HG02623 (cell line): ENCODE results near the gene KLHDC8A.

Experiments
- ATAC-seq: cut with Tn5 transposase; IDR thresholded peaks from one replicate; pipeline ENCODE4 v1.9.1; 2021; ENCODE audit warnings: moderate library complexity; ENCODE audit not compliant: unreplicated experiment

KLHDC8A gene

DNA sequence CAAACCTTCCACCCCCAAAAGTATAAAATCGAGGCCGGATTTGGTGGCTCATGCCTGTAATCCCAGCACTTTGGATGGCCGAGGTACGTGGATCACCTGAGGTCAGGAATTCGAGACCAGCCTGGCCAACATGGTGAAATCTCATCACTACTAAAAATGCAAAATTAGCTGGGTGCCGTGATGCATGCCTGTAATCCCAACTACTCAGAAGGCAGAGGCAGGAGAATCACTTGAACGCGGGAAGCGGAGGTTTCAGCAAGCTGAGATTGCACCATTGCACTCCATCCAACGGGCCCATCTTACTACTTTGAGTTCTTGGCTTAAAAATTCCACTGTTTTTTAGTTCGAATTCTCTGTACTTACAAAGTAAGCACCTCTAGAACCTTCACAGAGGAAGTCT lies 11.0 kb downstream of the KLHDC8A start:
- ATAC-seq: no peak

DNA sequence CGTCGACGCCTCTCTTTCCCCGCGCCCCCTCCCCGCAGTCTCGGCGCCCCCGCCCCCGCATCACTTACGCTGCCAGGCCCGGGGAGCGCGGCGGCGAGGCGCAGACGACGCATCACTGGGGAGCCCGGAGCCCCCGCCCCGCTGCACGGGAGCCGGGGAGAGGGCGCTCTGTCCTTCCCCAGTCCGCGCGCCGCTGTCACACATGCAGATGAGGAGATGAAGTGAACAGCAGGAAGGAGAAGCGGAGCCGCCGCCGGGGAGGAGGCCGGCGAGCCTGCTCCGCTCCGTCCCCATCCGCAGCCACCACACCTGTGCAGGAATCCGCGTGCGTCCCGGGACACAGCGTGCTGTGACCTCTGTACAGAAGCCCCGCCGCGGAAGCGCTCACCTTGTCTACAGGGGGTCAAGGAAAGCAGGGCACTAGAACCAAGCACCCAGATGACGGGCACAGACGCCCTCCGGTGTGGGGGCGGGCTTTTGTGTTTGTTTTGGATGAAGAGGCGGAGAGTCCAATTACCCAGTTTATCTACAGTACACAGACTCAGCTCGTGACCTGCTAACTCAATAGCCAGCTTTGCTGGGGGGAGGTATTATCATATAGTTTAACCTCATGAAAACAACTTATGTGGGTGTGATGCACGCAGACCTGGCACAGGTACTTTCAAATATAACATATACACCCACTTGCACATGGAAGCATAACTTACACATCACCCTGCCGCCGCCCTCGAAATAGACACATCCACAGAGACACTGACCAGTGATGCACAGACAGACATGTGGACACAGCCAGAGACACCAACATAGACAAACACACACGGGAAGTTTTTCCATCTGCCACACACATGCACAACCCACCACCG lies 12.4 kb downstream of the KLHDC8A start:
- ATAC-seq: no peak

DNA sequence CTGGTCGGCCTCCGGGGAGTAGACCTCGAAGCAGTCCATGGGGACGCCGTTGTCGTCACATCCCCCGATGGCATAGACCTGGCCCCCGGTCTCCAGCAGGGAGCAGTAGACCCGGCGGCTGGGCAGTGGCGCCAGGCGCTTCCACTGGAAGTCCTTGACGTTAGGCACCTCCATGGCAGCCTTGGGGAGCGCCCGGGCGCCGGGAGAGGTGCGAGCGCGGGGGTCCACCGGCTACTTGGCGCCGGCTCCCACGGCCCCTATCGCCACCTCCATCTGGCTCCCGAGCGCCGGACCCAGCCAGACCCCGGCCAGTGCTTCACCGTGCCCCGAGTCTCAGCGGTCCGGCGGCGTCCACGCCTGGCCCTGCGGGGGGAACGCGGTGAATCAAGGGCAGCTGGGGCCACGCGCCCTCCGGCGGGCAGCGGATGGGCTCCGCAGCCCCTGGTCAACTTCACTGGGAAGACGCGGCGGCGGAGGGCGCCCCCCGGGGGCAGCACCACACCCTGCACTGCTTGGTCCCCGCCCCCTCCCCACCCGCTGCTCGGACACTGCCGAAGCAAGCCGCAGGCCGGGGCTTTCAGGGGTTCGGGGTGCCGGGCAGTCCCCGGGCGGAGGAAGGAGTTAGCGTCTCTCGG lies 13.2 kb downstream of the KLHDC8A start:
- ATAC-seq: no peak

GRCh38 chr1:205342986-205343385 lies 13.7 kb downstream of the KLHDC8A start:
- no peak for ATAC-seq

DNA sequence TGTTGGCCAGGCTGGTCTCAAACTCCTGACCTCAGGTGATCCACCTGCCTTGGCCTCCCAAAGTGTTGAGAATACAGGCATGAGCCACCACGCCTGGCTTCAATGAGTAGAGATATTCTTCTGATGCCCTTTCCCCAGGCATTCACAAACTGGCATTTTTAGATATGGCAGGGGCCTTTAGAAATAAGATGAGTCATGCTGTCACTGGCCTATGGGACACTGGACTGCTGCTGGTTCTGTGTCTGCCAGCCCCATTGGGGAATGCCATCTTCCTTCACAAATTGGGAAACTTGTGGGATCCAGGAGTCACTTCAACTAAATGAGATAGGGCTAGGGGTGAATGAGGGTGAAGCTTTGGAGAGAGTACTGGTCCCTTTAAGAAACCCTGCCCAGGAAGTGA lies 16.0 kb downstream of the KLHDC8A start:
- ATAC-seq: no peak

DNA sequence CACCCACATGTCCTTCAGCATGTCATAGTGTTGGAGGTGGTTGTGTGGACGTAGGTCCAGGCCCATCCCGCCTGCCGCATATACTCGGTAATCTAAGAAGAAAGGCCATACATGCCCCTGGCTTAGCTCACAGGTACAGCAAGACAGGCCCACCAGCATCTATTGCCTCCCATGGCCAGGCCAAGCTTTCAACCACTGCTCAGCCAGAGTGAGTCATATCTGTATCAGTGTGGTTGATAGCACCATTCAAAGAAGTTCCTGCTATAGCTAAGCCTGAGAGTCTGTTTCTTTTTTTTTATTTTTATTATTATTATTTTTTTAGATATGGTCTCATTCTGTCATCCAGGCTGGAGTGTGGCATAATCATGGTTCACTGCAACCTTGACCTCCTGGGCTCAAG lies 17.0 kb downstream of the KLHDC8A start:
- ATAC-seq: no peak

- no peak for ATAC-seq
These were observed 17.5 kb downstream of the KLHDC8A start for GRCh38 chr1:205339197-205339702.

GRCh38 chr1:205338011-205338410 lies 18.7 kb downstream of the KLHDC8A start:
- ATAC-seq: no peak

DNA sequence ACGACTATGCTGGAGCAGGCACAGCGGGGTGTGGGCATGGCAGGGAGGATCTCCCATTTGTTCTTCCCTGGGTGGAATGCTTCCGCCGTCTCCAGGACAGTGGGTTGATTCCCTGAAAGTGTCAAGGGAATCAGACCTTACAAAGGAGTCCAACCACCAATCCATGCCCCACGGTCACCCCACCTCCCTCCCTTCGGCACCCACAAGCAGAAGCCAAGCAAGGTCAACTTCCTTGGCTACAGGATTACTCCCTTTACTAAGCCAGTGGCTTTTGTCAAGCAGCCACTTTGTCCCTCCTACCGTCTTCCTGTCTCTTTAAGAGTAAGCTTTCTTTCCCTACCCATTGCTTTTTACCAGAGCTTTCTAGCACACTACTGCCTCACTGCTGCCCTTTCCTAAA lies 19.2 kb downstream of the KLHDC8A start:
- ATAC-seq: no peak

DNA sequence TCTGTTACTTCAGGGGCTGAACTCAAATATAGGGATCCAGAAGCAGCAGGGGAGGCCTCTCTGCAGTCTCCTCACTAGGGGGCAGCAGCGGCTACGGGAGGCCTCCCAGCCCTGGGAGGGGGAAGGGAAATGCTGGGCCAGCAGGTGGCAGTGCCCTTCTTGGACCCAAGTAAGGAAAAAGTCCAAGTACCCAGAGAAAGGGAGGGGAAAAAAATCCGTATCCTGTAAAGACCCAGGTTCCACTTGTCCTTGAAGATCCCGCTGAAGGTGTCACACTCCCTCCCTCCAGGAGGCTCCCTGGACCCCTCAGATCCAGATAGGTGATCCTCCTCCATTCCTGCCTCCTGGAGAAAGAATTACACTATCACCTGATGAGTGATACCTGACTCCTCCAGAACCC lies 21.0 kb downstream of the KLHDC8A start:
- ATAC-seq: no peak

DNA sequence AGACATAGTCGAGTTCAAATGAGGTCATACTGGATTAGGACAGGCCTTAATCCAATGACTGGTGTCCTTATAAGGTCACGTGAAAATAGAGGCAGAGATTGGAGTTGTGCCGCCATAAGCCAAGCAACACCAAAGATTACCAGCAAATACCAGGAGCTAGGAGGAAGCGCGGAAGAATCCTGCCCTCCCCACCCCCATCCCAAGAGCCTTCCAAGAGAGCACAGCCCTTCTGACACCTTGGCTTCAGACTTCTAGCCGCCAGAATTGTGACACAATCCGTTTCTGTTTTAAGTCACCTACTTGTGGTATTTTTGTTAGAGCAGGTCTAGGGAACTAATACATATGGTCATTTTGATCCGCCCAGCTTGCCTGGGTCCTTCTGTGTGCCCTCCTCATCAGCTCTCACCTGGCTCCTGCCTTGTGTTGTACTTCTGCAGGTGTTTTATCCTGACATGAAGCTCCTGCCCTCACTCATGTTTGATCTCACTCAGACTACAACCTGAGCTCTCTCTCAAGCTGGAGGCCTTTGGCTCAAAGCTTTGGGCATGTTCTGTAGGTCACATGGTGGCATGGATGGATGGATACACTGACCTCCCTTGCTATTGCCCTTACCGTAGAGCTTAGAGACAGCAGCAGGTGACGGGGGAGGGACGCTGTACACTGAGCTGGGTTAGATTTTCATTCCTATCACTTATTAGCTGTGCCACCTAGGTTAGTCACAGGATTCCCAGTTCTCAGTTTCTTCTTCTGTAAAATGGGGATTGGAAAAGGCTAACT lies 24.5 kb downstream of the KLHDC8A start:
- ATAC-seq: no peak

- ATAC-seq: no peak
These were observed 26.6 kb downstream of the KLHDC8A start for GRCh38 chr1:205330150-205330549.

GRCh38 chr1:205329719-205330118 lies 27.0 kb downstream of the KLHDC8A start:
- no peak for ATAC-seq

DNA sequence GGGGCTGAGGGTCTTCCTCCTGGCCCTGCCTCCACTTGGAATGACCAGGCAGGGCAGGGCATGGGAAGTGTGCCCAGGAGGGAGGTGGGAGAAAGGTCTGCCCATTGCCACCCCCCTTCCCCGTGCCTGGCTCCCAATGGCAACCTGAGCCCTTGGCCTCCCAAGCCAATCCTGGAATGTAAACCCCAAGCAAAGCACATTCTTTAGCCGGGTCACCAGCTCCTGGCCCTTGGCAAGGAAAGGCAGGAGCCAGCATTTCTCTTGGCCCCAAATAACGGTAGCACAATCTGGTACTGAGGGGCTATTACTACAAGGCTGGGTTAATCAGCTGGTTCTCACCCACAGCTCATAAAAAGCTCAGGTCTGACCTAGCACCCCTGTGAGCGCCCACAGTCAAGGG lies 28.2 kb downstream of the KLHDC8A start:
- no peak for ATAC-seq

DNA sequence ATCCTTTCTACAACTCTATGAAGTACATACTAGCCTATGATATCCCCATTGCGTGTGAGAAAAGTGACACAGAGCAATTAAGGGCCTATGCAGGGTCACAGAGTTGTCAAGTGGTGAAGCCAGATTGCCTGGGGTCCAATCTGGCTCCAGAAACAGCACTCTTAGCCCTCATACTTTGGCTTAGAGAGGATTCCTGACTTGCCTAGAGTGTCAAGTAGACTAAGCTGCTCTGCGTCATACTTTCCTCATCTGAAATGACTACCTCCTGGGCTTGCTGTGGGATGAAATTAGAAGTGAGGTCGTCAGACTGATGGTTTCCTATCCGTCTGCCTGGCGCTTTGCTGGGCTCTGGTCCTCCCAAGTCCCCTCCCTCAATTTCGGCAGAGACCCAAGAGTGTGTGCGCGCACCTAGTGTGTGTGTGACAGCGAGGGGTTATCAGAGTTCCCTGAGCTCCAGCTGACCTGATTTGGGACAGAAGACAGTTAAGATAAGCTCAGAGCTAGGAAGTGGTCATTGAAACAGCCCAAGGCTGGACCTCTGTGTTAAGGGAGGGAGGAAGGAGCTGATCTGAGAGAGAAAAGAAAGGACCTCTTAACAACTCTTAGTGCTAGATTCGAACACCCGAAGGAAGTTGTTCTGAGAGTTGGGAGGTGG lies 29.8 kb downstream of the KLHDC8A start:
- no peak for ATAC-seq

GRCh38 chr1:205325334-205325884 lies 31.3 kb downstream of the KLHDC8A start:
- no peak for ATAC-seq

GRCh38 chr1:205324781-205325180 lies 31.9 kb downstream of the KLHDC8A start:
- ATAC-seq: no peak

DNA sequence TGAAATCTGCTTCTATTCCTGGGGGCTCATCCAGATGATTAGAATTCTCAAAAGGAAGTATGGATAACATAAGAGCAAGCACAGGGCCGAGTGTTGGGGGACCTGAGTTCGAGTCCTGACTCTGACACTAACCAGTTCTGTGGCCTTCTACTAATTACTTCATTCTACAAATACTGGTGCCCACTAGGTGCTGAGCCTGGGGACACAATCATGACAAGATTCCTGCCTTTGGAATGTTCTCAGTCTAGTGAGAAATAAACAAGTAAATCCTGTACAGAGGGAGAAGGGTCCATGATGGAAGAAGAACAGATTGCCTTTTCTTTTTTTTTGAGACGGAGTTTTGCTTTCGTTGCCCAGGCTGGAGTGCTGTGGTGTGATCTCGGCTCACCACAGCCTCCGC lies 32.9 kb downstream of the KLHDC8A start:
- no peak for ATAC-seq

DNA sequence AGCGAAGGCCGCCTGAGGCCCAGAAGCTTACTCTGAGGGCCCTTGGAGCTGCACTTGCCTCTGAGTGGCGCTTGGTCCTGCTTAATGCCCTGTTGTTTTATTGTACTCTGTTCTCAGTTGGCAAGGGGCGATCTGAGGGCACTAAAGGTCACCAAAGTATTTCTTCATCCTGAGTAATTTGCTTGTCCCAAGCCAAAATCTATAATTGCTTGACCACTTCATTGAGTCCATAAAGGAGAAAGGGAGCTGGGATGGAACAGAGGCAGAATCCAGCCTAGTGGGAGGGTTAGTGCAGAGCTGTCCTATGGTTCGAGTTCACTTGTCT lies 34.8 kb downstream of the KLHDC8A start:
- ATAC-seq: no peak

- ATAC-seq: no peak
These were observed 35.4 kb downstream of the KLHDC8A start, which contains the start of gene NUAK2 for GRCh38 chr1:205321162-205321958. Gene NUAK2, minus strand, starts transcription at chr1:205321745. Its CDS starts 117 bp downstream, at chr1:205321628.
